GM12891 (cell line): Measurements from ENCODE around the gene RAB6D.
"Not testable (repeated sequence)": the region's sequence is repeated elsewhere in the genome, so short reads cannot be mapped to it uniquely, and the experiment has no call there.

Experiments
- DNase-seq: peaks from one replicate; pipeline ENCODE4 v3.0.0; 2011; ENCODE audit warnings: low spot score; ENCODE audit not compliant: insufficient read length
- FAIRE-seq: peaks from 2 replicates; lab custom pipeline; 2011; peaks lifted over from hg19 to GRCh38; lab: Jason Lieb, UNC
- PAX5 ChIP-seq: IDR thresholded peaks from 2 replicates; pipeline ENCODE4 v1.6.1; 2011; ENCODE audit warnings: low read length, moderate library complexity, mild to moderate bottlenecking; ENCODE audit not compliant: insufficient read depth, severe bottlenecking
- POLR2A ChIP-seq: IDR thresholded peaks from 2 replicates; pipeline ENCODE4 v1.6.1; 2011; ENCODE audit warnings: low read depth, low read length, control low read depth
- POLR2AphosphoS5 ChIP-seq: IDR thresholded peaks from 2 replicates; pipeline ENCODE4 v1.6.1; 2011; ENCODE audit warnings: low read depth, low read length, control low read depth
- POU2F2 ChIP-seq: IDR thresholded peaks from 2 replicates; pipeline ENCODE4 v1.6.1; 2011; ENCODE audit warnings: low read depth, mild to moderate bottlenecking, control low read depth, low read length, moderate library complexity
- SPI1 ChIP-seq: IDR thresholded peaks from 2 replicates; pipeline ENCODE4 v1.6.1; 2011; ENCODE audit warnings: low read depth, low read length, control low read depth
- TAF1 ChIP-seq: IDR thresholded peaks from 2 replicates; pipeline ENCODE4 v1.6.1; 2011; ENCODE audit warnings: low read depth, low read length, control low read depth

The RAB6D gene

DNA sequence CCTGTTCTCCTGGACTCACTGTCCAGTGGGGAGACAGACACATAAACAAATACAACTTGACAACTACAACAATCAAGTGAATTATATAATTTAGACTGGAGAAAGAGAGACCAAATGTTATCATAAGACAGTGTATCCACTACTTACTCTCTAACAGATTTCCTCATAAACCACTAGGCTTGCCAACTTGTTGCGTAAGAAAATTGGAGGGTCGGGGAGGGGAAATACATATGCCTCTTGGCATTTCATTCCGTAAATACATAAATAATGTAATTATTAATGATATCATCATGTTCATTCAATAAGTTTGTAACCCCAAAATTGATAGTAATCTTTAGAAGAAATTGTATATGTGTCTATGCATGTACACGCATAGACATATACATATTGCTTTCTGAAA is 14.9 kb downstream of the RAB6D start:
- DNase-seq (no peak), FAIRE-seq (no peak)
- TF ChIP-seq POLR2AphosphoS5 (no peak), POLR2A (no peak), TAF1 (no peak), SPI1 (no peak), POU2F2 (no peak), PAX5 (no peak)

GRCh38 chr2:131347035-131347434 is 16.9 kb downstream of the RAB6D start:
- not testable (repeated sequence) for DNase-seq, FAIRE-seq

DNA sequence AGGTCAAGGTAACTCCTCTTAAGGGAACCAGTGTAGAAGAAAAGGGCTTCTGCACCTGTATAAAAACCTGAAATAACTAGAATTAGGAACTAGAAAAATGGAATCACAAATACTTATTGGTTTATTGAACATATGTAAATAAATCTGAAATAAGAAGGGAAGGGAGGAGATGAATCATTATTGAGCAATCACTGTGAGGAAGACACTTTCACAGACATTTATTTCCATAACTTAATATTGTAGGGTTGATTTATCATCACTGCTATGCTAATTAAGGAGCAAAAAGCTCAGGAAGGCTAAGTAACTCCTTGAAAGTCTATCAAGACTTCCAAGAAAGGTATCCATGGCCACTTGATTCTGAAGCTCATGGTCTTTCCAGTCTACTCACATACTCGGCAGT is 24.7 kb downstream of the RAB6D start:
- not testable (repeated sequence) for FAIRE-seq, DNase-seq

DNA sequence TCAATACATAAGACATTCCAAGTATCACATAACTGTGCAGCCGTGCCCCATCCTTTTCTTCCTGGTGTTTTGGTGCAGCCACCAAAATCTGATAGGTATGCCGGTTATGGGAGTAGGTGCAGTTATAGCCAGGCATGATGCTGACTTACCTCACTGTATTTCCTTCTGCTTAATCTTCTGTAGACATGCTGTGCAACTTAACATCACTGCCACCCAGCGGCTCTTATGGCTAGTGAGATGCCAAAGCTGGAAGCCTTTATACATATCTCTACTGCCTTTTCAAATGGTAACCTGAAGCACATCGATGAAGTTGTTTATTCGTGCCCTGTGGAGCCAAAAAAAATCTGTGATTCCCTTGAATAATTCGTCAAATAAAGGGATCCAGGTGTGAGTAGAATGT is 28.6 kb downstream of the RAB6D start:
- not testable (repeated sequence) for FAIRE-seq

GRCh38 chr2:131332709-131333108 is 31.3 kb downstream of the RAB6D start:
- FAIRE-seq, DNase-seq: not testable (repeated sequence)

More for the DNA sequence above, 28.6 kb downstream of the RAB6D start:
- DNase-seq, result not testable (repeated sequence)

DNA sequence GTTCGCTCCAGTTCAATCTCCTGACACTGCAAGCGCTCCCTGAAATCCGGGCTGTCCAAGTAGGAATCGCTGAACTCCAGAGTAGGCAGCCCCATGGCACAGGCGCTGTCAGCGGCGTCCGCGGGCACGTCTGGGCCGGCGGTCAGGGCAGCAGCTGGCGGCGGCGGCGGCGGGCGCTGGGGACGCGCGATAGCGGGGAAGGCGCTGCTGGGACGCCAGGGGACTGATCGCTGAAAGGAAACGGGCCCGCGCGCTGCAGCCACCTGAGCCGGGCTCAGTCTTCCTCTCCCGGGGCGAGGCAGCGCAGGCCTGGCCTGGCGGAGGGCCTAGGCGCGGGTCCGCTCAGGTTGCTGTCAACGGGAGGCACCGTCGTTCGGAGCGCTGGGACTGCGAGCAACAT is 33.0 kb downstream of the RAB6D start:
- not testable (repeated sequence) for DNase-seq, FAIRE-seq

DNA sequence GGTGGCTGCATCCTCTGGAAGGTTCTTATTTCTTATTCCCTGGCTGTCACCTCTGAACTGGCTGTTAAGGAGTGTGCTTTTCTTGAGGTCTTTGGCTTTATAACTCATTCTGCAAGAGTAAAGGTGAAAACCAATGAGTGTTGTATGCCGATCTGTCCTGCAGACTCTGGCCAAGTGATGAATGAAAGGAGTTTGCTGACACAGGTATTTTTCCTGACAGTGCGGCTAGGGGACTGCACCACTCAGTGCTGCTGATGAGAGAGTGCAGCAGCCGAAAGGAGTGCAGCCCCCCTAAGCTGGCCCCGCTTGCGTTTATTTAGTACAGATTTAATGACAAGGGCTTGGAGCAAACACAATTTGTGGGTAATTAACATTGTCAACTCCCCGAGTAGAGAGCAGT is 41.8 kb downstream of the RAB6D start:
- no peak for FAIRE-seq
- no peak for DNase-seq
- no peak for TF ChIP-seq POLR2AphosphoS5
- TF ChIP-seq POU2F2, result no peak
- TF ChIP-seq SPI1, result no peak
- no peak for TF ChIP-seq POLR2A
- TF ChIP-seq TAF1, result no peak

- DNase-seq, FAIRE-seq: not testable (repeated sequence)
Measured at GRCh38 chr2:131321344-131321743, 42.6 kb downstream of the RAB6D start.

- FAIRE-seq, DNase-seq: not testable (repeated sequence)
Measured at GRCh38 chr2:131311001-131311400, 53.0 kb downstream of the RAB6D start.
